H1 (cell line): ENCODE data around the gene LAP3.

Experiments
- CBX5 ChIP-seq: fragments of 300-800, 300-1000 bp; sonication (generic); IDR thresholded peaks from 2 replicates; pipeline ENCODE4 v1.7.1; 2016; ENCODE audit warnings: antibody characterized with exemption, low read length, low read depth
- CEBPB ChIP-seq: IDR thresholded peaks from 2 replicates; pipeline ENCODE4 v1.6.1; 2012; ENCODE audit warnings: low read depth, low read length
- EZH2 ChIP-seq: fragments of 200-600 bp; sonication (generic); IDR thresholded peaks from 2 replicates; pipeline ENCODE4 v1.7.1; 2012; ENCODE audit warnings: low read depth, mild to moderate bottlenecking, moderate library complexity, low read length, inconsistent platforms; ENCODE audit not compliant: severe bottlenecking
- FOSL1 ChIP-seq: IDR thresholded peaks from 2 replicates; pipeline ENCODE4 v1.6.1; 2011; ENCODE audit warnings: mild to moderate bottlenecking, low read depth, low read length, moderate library complexity; ENCODE audit not compliant: insufficient read depth
- GABPA ChIP-seq: IDR thresholded peaks from 2 replicates; pipeline ENCODE4 v1.6.1; 2011; ENCODE audit warnings: mild to moderate bottlenecking, low read length, moderate library complexity, borderline replicate concordance; ENCODE audit not compliant: insufficient read depth
- HDAC6 ChIP-seq: IDR thresholded peaks from one replicate; pipeline ENCODE4 v1.7.1; 2012; ENCODE audit warnings: low read depth, mild to moderate bottlenecking, inconsistent platforms, low read length, moderate library complexity
- POLR2A ChIP-seq, 2 experiments: IDR thresholded peaks; 1 replicate in 1 of 2; 2 replicates in 1 of 2; pipeline ENCODE4 v1.6.1; 2011; ENCODE audit warnings: low read depth in 2 of 2, low read length in 2 of 2, mild to moderate bottlenecking in 2 of 2; ENCODE audit errors: control extremely low read depth in 1 of 2
- POLR2AphosphoS5 ChIP-seq: IDR thresholded peaks from 2 replicates; pipeline ENCODE4 v1.6.1; 2011; ENCODE audit warnings: low read depth, low read length
- TF ChIP-seq, protein P1 (sequence below), 3 experiments: IDR thresholded peaks; 1 replicate in 2 of 3; 2 replicates in 1 of 3; pipeline versions ENCODE4 v1.5.1 to v1.6.1; 2011; ENCODE audit warnings: low read length in 3 of 3, mild to moderate bottlenecking in 3 of 3, inconsistent platforms in 2 of 3, low read depth in 1 of 3, moderate library complexity in 1 of 3; ENCODE audit not compliant: insufficient read depth in 1 of 3; ENCODE audit errors: control extremely low read depth in 1 of 3
- TF ChIP-seq, protein P2 (sequence below): fragments of 300-600 bp; sonication (generic); IDR thresholded peaks from 2 replicates; pipeline ENCODE4 v1.7.1; 2012; ENCODE audit warnings: low read length, moderate library complexity, mild to moderate bottlenecking, inconsistent platforms; ENCODE audit not compliant: insufficient replicate concordance

DNA sequence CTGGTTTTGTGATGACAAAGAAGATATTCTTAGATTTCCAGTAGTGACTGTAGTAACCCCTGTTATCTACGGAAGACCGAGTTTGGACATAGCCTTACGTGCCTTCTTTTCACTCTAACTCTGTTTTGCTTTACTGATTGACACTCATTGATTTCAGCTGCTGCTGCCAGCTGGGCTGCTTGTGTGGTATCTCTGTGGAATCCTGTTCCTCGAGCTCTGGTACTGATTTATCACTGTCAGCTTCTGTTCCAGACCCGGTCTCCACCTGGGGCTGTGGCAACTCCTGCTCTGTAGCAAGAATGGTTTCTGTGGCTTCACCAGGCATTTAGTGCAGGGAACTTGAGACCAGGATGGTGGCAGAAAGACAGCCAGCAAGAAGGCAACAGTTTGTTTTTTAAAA is 24.6 kb upstream of the LAP3 start:
- TF ChIP-seq EZH2 (no peak), GABPA (no peak), HDAC6 (no peak), POLR2AphosphoS5 (no peak), POLR2A (IDR thresholded peaks at IDR 0.05; ENCODE audit: control extremely low read depth in 1 of 2, low read depth in 2 of 2, low read length in 2 of 2) (no peak), CEBPB (no peak), CBX5 (no peak), FOSL1 (no peak)
- TF ChIP-seq, protein P1, sequence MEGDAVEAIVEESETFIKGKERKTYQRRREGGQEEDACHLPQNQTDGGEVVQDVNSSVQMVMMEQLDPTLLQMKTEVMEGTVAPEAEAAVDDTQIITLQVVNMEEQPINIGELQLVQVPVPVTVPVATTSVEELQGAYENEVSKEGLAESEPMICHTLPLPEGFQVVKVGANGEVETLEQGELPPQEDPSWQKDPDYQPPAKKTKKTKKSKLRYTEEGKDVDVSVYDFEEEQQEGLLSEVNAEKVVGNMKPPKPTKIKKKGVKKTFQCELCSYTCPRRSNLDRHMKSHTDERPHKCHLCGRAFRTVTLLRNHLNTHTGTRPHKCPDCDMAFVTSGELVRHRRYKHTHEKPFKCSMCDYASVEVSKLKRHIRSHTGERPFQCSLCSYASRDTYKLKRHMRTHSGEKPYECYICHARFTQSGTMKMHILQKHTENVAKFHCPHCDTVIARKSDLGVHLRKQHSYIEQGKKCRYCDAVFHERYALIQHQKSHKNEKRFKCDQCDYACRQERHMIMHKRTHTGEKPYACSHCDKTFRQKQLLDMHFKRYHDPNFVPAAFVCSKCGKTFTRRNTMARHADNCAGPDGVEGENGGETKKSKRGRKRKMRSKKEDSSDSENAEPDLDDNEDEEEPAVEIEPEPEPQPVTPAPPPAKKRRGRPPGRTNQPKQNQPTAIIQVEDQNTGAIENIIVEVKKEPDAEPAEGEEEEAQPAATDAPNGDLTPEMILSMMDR (IDR thresholded peaks at IDR 0.05; ENCODE audit: control extremely low read depth in 1 of 3, insufficient read depth in 1 of 3, low read depth in 1 of 3, low read length in 3 of 3) = no peak
- TF ChIP-seq, protein P2, sequence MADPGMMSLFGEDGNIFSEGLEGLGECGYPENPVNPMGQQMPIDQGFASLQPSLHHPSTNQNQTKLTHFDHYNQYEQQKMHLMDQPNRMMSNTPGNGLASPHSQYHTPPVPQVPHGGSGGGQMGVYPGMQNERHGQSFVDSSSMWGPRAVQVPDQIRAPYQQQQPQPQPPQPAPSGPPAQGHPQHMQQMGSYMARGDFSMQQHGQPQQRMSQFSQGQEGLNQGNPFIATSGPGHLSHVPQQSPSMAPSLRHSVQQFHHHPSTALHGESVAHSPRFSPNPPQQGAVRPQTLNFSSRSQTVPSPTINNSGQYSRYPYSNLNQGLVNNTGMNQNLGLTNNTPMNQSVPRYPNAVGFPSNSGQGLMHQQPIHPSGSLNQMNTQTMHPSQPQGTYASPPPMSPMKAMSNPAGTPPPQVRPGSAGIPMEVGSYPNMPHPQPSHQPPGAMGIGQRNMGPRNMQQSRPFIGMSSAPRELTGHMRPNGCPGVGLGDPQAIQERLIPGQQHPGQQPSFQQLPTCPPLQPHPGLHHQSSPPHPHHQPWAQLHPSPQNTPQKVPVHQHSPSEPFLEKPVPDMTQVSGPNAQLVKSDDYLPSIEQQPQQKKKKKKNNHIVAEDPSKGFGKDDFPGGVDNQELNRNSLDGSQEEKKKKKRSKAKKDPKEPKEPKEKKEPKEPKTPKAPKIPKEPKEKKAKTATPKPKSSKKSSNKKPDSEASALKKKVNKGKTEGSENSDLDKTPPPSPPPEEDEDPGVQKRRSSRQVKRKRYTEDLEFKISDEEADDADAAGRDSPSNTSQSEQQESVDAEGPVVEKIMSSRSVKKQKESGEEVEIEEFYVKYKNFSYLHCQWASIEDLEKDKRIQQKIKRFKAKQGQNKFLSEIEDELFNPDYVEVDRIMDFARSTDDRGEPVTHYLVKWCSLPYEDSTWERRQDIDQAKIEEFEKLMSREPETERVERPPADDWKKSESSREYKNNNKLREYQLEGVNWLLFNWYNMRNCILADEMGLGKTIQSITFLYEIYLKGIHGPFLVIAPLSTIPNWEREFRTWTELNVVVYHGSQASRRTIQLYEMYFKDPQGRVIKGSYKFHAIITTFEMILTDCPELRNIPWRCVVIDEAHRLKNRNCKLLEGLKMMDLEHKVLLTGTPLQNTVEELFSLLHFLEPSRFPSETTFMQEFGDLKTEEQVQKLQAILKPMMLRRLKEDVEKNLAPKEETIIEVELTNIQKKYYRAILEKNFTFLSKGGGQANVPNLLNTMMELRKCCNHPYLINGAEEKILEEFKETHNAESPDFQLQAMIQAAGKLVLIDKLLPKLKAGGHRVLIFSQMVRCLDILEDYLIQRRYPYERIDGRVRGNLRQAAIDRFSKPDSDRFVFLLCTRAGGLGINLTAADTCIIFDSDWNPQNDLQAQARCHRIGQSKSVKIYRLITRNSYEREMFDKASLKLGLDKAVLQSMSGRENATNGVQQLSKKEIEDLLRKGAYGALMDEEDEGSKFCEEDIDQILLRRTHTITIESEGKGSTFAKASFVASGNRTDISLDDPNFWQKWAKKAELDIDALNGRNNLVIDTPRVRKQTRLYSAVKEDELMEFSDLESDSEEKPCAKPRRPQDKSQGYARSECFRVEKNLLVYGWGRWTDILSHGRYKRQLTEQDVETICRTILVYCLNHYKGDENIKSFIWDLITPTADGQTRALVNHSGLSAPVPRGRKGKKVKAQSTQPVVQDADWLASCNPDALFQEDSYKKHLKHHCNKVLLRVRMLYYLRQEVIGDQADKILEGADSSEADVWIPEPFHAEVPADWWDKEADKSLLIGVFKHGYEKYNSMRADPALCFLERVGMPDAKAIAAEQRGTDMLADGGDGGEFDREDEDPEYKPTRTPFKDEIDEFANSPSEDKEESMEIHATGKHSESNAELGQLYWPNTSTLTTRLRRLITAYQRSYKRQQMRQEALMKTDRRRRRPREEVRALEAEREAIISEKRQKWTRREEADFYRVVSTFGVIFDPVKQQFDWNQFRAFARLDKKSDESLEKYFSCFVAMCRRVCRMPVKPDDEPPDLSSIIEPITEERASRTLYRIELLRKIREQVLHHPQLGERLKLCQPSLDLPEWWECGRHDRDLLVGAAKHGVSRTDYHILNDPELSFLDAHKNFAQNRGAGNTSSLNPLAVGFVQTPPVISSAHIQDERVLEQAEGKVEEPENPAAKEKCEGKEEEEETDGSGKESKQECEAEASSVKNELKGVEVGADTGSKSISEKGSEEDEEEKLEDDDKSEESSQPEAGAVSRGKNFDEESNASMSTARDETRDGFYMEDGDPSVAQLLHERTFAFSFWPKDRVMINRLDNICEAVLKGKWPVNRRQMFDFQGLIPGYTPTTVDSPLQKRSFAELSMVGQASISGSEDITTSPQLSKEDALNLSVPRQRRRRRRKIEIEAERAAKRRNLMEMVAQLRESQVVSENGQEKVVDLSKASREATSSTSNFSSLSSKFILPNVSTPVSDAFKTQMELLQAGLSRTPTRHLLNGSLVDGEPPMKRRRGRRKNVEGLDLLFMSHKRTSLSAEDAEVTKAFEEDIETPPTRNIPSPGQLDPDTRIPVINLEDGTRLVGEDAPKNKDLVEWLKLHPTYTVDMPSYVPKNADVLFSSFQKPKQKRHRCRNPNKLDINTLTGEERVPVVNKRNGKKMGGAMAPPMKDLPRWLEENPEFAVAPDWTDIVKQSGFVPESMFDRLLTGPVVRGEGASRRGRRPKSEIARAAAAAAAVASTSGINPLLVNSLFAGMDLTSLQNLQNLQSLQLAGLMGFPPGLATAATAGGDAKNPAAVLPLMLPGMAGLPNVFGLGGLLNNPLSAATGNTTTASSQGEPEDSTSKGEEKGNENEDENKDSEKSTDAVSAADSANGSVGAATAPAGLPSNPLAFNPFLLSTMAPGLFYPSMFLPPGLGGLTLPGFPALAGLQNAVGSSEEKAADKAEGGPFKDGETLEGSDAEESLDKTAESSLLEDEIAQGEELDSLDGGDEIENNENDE = no peak
